ENCODE results near the gene PRM3. TPM values are rescaled to one million over a fixed set of nuclear protein-coding genes. Genes with fewer than 3 reads are reported as not detected.

The PRM3 gene
- polyA plus RNA-seq, 1 experiment = not detected

DNA sequence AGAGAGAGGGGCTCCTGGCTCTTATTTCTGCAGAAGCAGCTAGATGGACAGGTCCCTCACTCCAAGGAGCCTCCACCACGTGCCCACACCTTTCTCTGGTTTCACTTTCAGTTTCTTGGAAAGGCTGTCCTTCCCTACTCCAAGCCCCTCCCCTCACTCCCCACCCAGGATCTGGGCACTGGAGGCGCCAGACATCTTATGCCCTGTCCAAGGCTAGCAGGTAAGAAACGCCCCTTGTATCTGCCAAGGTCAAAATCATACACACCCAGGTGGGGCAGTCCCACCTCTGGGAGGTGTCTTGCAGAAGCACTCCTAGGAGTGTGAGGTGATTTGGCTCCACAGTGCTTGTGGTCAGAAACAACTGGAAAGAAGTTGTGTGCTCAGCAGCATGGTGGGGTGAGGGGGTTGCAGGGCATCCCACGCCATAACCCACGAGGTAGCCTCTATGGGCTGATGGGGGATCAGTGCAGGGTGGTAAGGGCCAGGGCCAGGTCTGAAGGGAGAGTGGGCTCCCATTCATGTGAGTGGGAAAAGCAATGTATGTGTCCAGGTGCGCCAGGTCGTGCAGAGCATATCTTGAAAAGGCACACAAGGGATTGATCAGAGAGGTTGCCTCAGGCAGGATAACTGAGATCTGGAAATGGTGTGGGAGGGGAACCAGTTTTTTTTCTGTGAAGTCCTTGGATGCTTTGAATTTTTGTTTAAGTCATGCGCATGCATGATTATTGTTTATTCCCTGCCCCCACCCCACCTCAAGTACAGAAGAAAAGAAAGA is 39.5 kb upstream of the PRM3 start:
- TF ChIP-seq CTCF (IDR thresholded peaks at IDR 0.05; ENCODE audit: insufficient read depth, low read depth, low read length) = no peak
- no peak overlapping the region for H3K4me3 ChIP-seq (ENCODE audit: low read depth, low read length)
- DNase-seq (ENCODE audit: low read depth) = peak; percentile 52
- CTCF ChIA-PET = no interaction called here
- POLR2A ChIA-PET = no interaction called here
- H3K36me3 ChIP-seq (ENCODE audit: control insufficient read depth, insufficient read depth, low read length) = no peaks in the 10 kb centered on the region
- no peaks in the 10 kb centered on the region for H3K27me3 ChIP-seq (ENCODE audit: control insufficient read depth, insufficient read depth, low read length)

DNA sequence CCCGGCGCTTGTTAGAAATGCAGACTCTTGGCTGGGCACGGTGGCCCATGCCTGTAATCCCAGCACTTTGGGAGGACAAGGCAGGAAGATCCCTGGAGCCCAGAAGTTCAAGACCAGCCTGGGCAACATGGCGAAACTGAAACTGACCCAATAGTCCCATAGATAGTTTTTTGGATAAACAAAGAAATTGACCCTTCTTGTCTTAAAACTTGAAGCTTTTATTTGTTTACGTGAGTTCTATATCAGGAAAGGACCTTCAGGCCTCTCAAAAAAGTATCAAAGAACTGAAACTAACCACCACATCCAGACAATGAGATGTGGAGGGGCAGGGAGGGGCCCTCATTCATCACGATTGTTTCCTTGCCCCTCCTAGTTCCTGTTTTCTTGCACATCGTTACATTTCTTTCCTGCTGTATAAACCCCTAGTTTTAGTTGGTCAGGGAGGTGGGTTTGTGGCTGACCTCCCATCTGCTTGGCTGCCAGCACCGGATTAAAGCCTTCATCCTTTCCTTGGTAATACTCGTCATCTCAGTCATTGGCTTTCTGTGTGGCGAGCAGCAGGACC is 37.6 kb upstream of the PRM3 start:
- CTCF ChIA-PET = interaction anchor here (0.6 kb wide), 1 partner anchor 347 kb away, joined by 4 read pairs; no protein-coding TSS in a partner anchor
- no peak for DNase-seq (ENCODE audit: low read depth)
- H3K27me3 ChIP-seq (ENCODE audit: control insufficient read depth, insufficient read depth, low read length) = no peaks in the 10 kb centered on the region
- no peaks in the 10 kb centered on the region for H3K36me3 ChIP-seq (ENCODE audit: control insufficient read depth, insufficient read depth, low read length)
- TF ChIP-seq CTCF (IDR thresholded peaks at IDR 0.05; ENCODE audit: insufficient read depth, low read depth, low read length) = no peak
- POLR2A ChIA-PET = no interaction called here
- H3K4me3 ChIP-seq (ENCODE audit: low read depth, low read length) = no peak overlapping the region

DNA sequence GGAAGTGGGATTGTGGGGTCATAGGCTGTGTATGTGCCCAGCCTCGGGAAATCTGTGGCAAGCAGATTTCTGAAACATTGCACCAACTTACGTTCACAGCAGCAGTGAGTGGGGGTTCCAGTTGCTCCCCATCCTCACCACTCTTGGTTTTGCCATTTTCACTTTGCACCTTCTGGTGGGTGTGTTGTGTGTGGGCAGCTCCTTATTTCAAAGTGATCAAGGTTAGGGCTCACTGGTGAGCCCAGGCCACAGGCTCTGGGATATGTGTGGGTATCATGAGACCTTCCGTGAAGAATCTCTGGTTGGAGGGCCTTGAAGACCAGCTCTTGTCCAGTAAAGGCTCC is 37.2 kb upstream of the PRM3 start:
- DNase-seq (ENCODE audit: low read depth) = no peak
- H3K36me3 ChIP-seq (ENCODE audit: control insufficient read depth, insufficient read depth, low read length) = no peaks in the 10 kb centered on the region
- ChIA-PET POLR2A (no interaction called here), CTCF (interaction anchor here (0.6 kb wide), 2 partner anchors 309 to 346 kb away, joined by 3 to 4 read pairs; no protein-coding TSS in a partner anchor)
- no peaks in the 10 kb centered on the region for H3K27me3 ChIP-seq (ENCODE audit: control insufficient read depth, insufficient read depth, low read length)
- no peak for TF ChIP-seq CTCF (IDR thresholded peaks at IDR 0.05; ENCODE audit: insufficient read depth, low read depth, low read length)
- no peak overlapping the region for H3K4me3 ChIP-seq (ENCODE audit: low read depth, low read length)

DNA sequence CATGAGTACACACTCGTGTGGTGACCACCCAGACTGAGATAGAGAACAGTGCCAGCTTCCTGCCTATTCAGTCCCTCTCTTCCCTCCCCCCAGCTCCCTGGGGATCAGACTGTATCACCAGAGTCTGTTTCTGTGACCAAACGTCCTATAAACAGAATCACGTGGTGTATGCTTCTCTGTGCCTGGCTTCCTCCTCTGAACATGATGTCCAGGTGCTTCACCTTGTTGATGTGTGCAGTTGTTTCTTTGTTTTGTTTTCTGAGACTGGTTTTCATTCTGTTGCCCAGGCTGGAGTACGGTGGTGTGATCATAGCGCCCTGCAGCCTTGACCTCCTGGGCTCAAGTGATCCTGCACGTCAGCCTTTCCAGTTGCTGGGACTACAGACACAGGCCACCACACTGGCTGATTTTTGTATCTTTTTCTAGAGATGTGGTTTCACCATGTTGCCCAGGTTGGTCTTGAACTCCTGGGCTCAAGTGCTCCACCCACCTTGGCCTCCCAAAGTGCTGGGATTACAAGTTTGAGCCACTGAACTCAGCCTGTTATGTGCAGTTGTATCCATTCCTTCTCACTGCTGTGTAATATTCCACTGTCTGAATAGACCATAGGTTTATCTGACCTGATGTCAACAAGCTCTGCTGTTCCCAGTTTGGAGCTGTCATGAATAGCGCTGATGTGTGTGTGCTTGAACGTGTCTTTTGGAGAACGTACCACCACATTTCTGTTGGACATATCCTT is 36.6 kb upstream of the PRM3 start:
- no peak overlapping the region for H3K4me3 ChIP-seq (ENCODE audit: low read depth, low read length)
- POLR2A ChIA-PET = no interaction called here
- TF ChIP-seq CTCF (IDR thresholded peaks at IDR 0.05; ENCODE audit: insufficient read depth, low read depth, low read length) = no peak
- H3K36me3 ChIP-seq (ENCODE audit: control insufficient read depth, insufficient read depth, low read length) = no peaks in the 10 kb centered on the region
- CTCF ChIA-PET = interaction anchor here (0.6 kb wide), 2 partner anchors 309 to 346 kb away, joined by 3 to 4 read pairs; no protein-coding TSS in a partner anchor
- no peak for DNase-seq (ENCODE audit: low read depth)
- no peaks in the 10 kb centered on the region for H3K27me3 ChIP-seq (ENCODE audit: control insufficient read depth, insufficient read depth, low read length)
